HG03432 (cell line): ENCODE measurements around the gene ZMYND10.

ENCODE experiments used
- ATAC-seq: cut with Tn5 transposase; IDR thresholded peaks from one replicate; pipeline ENCODE4 v1.9.1; 2021; ENCODE audit warnings: mild to moderate bottlenecking, moderate library complexity; ENCODE audit not compliant: unreplicated experiment

Gene ZMYND10

DNA sequence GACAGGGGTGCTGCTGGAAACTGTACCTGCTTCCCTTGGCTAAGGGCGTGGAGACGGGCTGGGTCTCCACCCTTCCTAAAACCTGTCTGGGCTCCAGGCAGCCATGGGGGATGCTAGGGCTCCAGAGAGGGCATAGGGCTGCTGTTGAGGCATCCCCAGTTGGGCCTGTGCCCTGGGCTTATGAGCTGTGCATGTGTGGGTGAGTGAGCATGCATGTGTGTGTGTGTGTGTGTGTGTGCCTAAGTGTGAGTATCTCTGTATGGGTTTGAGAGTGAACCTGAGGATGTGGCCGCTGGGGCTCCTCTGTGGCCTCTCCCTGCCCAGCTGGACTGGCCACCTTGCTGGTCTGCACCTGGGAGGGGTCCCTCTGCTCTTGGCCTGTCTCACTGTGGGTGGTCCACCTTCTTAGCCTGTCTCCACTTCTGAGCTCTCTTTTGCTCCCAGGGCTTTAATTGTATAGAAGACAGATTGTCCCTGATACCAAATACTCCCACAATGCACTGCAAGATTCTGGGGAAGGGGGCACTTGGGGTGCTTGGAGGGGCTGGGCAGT, 25.7 kb upstream of the ZMYND10 start:
- no peak for ATAC-seq

DNA sequence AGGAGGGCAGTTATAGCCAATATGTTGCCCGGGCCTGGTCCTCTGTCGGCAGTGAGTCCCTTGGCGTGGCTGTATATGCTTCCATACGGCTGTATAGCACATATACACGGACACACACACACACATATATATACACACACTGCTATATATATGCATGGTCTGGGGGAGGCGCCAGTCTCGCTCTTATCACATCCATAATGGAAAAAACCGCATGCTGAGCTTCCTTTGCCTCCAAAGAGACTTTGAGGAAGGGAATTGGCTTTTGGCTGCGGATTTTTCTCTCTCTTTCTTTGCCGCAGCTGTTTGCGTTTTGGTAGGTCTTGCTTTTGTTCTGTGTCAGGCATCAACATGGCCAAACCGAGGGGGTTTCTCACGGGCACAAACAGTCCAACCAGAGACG, 25.1 kb upstream of the ZMYND10 start:
- ATAC-seq, result no peak

DNA sequence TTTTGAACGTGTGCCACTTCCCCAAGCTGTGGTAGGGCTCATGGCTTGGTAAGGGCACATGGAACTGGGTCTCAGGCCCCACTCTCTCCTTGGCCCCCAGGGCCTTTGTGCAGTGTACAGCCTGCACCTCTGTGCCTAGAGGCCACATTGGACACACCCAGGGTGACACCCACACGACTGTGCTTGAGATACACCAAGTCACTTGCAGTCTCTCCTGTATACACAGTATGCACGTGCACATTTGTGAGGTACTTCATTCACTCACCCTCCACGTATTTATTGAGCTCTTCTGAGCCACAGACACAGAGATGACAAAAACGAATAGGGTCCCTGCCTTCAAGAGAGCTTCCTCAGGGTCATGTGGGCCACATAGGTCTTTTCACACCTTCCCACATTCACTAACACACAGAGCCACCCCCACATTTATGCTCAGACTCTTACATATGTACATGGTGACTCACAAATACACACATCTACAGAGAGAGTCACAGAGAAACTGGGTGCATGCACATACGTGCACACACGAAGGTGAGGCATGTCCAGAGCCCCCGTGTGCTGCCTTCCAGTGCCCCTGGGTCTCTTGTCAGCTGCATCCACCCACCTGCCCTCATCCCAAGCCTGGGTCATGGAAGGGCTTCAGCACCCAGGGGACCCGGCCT, 23.6 kb upstream of the ZMYND10 start:
- ATAC-seq, result no peak

DNA sequence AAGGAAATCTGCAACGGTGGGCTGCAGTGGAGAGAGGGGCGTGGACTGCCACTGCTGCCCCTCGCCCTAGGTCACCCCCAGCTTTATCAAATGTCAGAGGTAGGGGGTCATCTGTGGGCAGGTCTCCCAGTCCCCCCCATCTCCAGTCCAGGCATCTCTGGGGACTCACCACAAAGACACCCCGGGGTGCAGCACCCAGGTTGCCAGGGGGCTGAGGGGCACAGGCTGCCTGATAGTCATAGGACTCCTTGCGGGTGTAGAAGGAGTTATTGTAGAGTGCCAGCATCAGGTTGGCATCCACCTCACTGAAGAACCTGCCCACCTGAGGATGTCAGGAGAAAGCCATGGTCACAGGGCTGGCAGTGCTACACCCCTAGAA, 20.3 kb upstream of the ZMYND10 start:
- no peak for ATAC-seq

DNA sequence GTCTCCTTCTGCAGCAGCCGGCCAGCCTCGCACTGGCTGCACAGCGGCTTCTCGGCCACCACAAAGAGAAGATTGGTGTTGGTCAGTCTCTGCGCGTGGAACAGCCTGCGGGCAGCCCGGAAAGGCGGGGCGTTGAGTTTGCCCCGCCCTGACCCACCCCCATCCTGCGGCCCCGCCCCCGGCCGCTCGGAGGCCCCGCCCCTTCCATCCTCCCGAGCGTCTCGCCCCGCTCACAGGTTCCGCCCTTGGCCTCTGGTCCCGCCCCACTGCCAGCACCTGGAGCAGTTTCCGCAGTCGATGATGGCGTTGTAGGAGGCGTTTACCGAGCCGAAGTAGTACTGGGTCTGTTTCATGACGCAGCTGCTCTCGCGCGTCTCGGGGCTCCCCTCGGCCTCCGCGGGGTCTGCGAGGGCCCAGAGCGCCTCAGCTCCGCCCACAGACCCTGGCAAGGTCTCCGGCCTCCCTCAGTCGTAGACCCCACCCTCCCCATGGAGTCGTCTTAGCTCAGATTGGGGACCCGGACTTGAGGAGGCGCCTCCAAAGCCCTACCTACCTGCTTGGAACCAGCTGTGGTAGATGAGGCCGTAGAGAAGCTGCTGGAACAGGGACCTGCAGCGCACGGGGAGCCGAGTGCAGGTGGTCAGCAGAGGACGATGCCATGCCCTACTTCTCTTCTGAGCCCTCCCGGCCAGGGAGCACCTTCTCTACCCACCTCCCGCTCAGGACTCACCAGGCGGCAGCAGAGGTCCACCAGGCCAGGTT, 19.7 kb upstream of the ZMYND10 start:
- ATAC-seq, result peak; percentile 80

DNA sequence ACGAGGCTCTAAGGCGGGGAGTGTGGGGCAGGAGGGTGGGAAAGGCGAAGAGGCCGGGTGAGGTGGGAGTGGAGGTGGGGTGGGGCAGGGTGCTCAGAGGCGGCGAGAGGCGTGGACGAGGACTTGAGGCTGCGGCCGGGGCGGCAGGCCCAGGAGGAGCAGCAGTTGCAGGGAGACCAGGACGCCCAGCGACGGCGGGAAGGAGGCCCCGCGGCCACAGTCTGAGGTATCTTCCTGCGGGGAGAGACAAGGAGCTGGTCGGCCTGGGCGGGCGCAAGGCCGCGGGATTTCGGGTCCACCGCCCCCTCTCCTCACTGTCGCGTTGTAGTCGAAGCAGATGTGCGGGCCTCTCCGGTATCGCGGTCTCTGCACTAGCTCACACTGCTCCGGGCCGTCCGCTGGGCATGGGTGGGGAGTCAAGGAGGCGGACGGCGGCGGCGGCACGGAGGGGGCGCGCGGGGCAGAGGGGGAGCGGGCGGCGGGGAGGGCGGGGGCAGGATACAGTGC, 19.1 kb upstream of the ZMYND10 start:
- ATAC-seq, result peak; percentile 13

DNA sequence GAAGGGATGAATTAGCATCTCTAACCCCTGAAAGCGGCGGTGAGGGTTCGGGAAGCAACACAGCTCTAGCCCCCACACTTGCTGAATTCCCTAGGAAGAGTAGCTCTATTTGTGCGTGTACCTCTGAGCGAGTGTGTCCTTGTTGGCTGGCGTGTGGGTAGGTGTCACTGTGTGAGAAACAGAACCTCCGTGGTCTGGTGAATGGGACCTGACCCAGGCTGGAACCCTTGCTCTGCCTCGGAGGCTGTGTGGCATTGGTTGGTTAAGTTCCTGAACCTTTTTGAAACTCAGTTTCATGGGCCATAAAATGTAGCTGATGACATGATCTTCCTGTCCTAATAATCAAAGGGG, 14.2 kb upstream of the ZMYND10 start:
- peak; percentile 8 for ATAC-seq

DNA sequence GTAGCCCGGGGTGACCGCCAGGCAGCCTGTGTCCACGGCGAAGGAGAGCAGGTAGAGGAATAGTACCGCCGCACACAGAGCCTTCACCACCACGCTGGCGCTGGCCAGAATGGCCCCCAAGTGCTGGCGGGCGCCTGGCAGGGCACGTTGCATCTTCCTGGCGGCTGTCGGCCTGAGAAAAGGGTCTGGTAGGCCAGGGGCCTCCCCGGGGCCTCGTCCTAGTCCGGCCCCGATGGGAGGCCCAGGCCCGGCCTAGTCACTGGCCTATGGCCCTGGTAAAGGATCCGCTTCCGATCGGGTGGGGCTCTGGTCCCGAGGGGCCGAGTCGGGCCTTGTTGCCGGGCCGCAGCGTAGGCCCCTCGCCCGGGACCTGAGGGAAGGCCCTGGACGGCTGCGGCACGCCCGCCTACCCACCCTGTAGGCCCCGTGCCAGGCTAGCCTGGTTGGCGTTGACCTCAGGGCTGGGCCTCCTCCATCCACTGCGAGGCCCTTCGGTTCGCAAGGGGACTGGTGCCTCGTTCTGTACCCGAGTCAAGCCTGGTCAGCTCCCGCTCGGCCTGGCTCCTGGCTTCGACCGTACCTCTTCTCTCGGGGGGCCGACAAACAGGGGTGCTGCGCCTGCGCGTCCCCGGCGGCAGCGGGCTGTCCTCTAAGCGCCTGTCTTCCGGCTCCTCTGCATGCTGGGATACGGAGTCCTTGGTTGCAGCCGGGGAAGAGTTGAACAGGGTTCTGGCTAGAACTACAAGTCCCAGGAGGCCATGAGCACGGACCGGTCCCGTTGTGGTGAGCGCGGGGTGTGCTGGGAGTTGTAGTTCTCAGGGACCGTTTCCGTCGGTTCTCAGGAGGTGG, 13.6 kb upstream of the ZMYND10 start, which contains the start of gene TMEM115:
Gene TMEM115, minus strand, starts transcription at position 611 of the 849 bp plus-strand sequence. Its CDS starts 458 bp downstream, at position 153.
- peak; percentile 97 for ATAC-seq

DNA sequence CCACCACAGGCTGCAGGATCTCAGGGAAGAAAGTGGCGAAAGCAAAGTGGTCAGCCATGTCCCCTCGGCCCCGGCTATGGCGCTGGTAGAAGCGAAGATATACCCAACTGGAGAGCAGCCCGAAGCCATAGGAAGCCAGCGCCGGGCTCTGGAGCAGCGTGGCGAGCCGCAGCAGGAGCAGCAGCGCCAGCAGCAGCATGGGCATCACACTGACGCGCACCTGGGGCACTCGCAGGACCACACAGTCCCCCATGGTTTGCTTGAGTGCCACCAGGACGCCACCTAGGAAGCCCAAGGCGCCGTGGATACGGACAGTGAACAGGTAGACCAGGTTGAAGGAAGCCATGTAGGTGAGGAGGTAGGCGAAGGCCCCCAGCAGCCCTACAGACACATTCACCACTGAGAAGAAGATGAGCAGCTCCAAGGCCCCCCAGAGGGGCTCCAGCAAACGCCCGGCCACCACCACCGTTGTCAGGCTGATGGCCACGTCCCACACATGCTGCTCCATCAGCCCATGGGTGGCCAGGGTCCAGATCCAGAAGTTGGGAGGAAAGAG, 12.9 kb upstream of the ZMYND10 start:
- no peak for ATAC-seq

DNA sequence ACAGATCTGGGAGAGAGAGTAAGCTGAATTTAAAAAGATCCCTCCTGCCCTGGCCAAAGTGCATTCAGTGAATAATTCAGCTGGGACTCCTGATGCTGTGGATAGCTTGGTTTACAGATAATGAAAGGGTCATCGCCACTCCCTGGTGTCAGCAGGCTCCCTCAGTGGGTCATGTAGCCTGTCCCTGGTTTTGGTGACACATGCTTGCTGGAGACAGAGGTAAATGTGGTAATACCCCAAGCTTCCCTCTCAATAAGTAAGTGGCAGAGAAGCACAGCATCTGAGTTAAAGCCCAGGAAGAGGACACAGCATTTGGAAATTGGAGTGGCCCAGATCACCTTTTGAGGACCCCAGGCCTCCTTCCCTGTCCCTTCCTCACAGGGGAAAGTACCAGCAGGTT, 11.9 kb upstream of the ZMYND10 start:
- no peak for ATAC-seq

DNA sequence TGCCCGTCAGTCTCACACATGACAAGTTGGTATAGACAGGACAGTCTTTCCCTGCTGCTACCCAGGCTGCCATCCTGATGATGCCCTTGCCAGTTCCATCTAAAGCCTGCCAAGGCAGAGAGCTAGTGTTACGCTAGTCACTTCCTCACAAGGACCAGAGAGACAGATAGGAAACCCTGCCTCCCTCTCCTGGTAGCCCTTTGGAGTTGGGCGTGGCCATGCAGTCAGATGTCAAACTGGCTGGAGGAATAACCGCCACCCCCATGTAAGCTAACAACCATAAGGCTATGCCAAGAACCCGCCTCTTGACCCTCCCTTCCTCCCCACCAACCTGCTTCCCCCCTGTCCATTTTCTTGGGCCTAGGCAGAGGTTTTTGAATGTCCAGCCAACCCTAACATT, 11.0 kb upstream of the ZMYND10 start:
- ATAC-seq, result no peak

DNA sequence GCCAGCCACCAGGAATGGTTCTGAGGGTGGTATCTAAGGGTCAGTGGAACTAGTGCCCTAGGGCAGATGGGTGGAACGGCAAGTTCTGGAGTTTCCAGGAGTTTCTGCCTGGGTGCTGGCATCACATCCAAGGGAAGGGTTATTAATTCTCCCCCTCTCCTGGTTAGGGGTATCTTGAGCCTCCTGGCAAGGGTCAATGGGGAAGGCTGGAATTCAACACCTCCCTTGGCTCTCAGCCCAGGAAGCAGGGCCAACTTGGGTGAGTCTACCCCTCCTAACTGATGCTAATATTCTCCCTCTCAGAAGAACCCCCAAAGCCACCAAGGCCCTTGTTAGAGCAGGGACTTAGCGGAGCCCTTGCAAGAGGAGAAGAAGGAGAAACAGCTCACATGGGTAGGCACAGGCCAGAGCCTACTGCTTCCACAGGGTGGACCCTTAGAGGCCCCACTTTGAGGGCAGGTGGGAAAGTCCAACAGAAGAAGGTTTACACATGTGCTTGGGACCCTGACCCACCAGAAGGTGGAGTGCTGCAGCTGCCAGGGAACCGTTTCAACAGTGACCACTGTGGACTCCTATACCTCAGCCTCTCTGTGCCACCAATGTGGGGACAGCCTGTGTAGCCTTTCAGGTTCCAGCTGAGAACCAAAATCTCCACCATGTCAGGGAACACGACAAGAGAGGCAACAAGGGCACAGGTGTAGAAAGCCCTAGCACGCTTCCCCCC, 10.5 kb upstream of the ZMYND10 start:
- no peak for ATAC-seq

DNA sequence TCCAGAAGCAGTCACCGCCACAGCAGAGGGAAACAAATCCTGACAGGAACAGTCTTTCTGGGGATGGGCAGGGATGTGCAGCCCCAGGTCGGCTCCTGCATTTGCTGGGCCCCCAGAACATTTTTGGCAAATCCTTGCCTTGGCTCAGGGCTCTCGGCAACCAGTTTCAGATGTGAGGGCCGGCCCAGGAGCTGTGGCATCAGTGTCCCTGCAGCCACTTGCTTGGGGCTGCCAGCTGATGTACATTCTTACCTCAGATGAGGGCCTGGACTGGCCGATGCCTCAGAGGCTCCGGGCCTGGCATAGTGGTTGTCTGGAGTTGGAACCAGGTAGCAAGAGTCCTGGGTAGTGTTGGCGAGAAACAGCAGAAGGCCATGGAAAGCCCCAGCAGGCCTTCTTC, 9.3 kb upstream of the ZMYND10 start:
- no peak for ATAC-seq

DNA sequence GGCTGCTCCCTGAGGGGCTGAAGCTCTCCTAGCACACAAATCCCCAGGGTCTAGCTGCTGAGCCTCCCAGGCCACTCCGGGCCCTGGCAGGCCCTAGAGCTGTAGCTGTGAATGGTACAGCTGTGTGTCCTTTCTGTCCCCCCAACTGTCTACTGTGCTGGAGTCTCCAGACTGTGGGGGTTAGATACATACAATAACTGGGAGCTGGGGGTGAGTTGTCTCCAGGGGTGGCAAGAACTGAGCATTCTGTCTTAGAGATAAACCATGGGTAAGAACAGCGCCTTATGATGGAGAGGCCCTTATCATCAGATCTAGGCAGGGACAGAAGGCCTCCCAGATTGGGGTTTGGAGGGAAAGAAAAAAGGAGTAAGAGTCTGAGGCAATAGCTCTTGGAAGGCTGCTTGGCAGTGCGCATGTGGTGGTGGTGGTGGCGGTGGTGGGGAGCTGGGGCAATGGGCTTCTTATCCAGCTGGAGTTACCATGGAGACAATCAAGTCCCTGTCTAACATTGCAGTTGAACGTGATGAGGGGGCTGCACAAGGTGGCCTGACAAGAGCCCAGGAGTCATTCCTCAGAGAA, 8.7 kb upstream of the ZMYND10 start:
- ATAC-seq, result no peak

DNA sequence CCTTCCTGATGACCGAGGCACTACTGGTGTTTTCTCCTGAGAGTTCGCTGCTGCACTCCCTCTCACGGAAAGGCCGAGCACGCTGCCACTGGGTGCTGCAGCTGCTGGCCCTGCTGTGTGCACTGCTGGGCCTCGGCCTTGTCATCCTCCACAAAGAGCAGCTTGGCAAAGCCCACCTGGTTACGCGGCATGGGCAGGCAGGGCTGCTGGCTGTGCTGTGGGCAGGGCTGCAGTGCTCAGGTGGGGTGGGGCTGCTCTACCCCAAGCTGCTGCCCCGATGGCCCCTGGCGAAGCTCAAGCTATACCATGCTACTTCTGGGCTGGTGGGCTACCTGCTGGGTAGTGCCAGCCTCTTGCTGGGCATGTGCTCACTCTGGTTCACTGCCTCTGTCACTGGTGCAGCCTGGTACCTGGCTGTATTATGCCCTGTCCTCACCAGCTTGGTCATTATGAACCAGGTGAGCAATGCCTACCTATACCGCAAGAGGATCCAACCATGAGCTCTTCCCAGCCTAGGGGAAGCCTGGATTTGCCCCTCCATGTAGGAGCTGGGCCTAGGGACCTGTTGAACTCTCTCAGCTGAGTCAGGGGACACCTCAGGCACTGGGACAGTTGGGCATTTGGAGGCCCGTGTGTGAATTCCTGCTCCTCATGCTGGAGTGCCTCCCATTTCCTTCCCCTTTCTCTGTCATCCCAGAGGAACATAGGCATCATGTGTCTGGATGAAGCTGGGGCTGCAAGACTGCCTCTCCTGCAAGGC, 7.9 kb upstream of the ZMYND10 start:
- no peak for ATAC-seq

DNA sequence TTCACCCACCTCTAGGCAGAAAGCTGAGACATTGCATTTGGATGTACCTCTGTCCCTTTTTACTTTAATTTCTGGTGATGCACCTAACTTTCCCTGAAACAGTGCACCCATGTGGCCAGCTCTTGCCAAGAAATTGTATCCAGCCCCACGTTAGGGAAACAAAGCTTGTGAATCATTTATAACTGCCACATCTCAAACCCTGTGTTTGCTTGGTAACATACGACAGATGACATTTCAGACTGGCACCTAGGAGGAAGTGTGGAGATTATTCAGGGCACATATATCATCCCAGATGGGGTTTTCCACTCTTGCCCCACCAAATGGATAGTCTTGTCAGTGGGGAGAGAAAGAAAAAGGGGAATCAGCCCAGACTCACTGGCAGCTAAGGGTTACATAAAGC, 7.2 kb upstream of the ZMYND10 start:
- ATAC-seq, result no peak

DNA sequence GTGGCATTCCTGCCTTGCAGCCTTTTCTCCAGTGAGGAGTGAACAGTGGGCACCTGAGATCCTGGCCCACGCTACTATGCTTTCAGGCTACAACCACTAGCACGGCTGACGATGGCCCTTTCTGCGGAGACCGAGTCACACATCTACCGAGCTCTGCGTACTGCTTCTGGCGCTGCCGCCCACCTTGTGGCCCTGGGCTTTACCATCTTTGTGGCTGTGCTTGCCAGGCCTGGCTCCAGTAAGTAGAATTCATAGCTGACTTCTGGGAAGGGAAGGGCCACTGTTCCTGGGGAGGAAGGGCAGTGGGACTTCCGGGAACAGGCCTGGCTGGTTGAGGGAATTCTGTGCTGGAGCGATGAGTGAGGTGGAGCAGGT, 5.8 kb upstream of the ZMYND10 start:
- peak; percentile 1 for ATAC-seq

DNA sequence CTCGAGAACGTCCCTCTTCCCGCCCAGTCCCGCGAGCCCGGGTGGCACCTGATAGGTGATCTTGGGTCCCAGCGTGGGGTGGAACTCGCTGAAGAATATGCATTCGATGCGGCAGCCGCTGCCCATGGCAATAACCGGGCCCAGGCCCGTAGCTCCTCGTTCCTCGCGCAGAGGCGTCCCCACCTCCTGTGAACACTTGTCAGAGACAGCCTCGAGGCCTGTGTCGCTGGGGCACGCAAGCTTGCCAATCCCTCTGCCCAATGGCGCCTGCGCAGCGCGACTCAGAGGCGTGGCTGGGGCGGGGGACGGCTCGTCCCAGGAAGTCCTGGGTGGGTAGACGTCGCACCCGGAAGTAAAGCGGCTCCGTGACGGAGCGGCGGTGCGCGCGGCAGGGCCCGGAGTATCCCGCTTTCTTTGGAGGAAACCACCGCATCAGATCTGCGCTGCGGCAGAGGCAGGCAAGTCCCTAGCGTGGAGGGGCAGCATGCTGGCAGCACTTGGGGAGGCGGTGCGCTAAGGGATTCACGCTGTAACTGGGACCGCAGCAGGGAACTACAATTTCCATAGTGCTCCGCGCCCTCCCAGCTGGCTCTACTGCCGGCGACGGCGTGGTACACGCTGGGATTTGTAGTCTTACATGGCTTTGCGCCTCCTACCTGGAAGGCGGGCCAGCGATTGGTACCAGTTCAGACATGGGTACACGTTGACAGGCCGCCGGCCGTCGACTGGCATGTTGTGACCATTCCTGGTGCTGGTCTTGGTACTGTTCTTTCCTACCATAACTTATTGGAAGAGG, 5.2 kb upstream of the ZMYND10 start, which contains the start of the genes CYB561D2 and NPRL2:
Gene CYB561D2, plus strand, starts transcription at position 336 of the 796 bp plus-strand sequence. CDS start 572 bp downstream, outside the sequence.
Gene NPRL2, minus strand, starts transcription at position 249 of the 796 bp plus-strand sequence. Its CDS starts 123 bp downstream, at position 126.
- peak; percentile 84 for ATAC-seq
